Cardiac ventricle fibroblast (primary cell): ENCODE results near the gene SLC2A10. TPM values are rescaled to one million over a fixed set of nuclear protein-coding genes. Genes with fewer than 3 reads are reported as not detected.

Experiments
- total RNA-seq: library from RNA; depleted of rRNA; stranded (reverse); fragments of >200 nt; gene quantifications from 2 replicates; pipeline ENCODE4 v1.2.3, GENCODE V29; 2015

SLC2A10 gene
- total RNA-seq = 38.2 and 42.0 TPM in 2 replicates

DNA sequence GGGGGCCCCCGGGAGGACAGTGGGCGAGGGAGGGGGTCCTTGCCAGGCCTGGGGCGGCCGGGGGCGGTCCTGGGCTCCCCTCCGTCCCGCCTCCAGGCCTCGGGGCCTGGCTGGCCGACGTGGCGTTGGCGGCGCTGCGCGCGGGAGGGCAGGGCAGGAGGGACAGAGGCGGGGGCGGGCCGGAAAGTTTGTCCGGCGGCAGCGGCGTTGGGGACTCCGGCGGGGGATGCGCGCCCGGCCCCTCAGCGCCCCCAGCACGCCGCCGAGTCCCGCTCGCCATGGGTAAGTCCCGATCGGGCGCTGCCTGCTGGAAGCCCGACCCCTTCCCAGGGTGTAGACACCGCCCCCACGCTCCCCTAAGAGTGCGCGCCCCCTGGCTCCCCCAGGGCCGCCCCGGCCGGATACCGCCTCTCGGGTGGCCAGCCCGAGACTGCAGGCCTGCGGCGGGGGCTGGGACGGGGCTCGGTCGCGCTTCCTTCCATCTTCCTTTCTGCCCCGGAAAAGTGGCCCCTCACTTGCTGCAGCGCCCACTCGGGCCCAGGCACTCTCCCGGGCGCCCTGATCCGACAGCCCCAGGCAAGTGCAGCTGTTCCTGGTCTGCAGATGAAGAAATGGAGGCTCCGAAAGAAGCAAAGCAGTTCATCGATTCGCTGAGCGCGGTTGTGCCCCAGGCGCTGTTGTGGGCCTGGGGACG lies at the start of gene SLC2A10:
Gene SLC2A10, plus strand, starts transcription at position 191 of the 694 bp plus-strand sequence. Its CDS starts 88 bp downstream, at position 279.

GRCh38 chr20:46689082-46689753 lies 20.2 kb upstream of the SLC2A10 start, which contains the start of gene TP53RK:
TP53RK (minus strand) TSS chr20:46689444; CDS start chr20:46689414, 30 bp downstream.

Other genes with a start within 250 kb of the SLC2A10 start
- 2.8 and 2.9 TPM in 2 replicates for gene ZNF334, start 196.1 kb upstream of the SLC2A10 start, total RNA-seq
- not detected in 2 replicates for gene OCSTAMP, start 159.0 kb upstream of the SLC2A10 start, total RNA-seq
- gene SLC13A3, start 58.2 kb upstream of the SLC2A10 start, total RNA-seq = 2.5 and 3.4 TPM in 2 replicates
- 16.7 and 17.7 TPM in 2 replicates for gene TP53RK, start 20.2 kb upstream of the SLC2A10 start, total RNA-seq
- 0.49 and 1.6 TPM in 2 replicates for gene EYA2, start 185.2 kb downstream of the SLC2A10 start, total RNA-seq